A673 (cell line): ENCODE data around the gene LAD1.

Experiments used
- CTCF ChIP-seq: fragments of 300-800, 200-600 bp; sonication (generic); conservative IDR thresholded peaks from 2 replicates; pipeline ENCODE4 v1.5.1; 2017; ENCODE audit warnings: low read depth, mild to moderate bottlenecking, antibody characterized with exemption, low read length, moderate library complexity, mixed read lengths
- EZH2 ChIP-seq: fragments of 200-600 bp; sonication (generic); IDR thresholded peaks from 2 replicates; pipeline ENCODE4 v1.6.1; 2017; ENCODE audit warnings: borderline replicate concordance, low read depth, mild to moderate bottlenecking, mixed read lengths, antibody characterized with exemption, low read length; ENCODE audit not compliant: poor library complexity, severe bottlenecking

GRCh38 chr1:201406831-201407406 is 7.8 kb upstream of the LAD1 start:
- TF ChIP-seq CTCF, result no peak
- no peak for TF ChIP-seq EZH2
